ENCODE data around the gene CYP21A2. TPM values are rescaled to one million over a fixed set of nuclear protein-coding genes. Genes with fewer than 3 reads are reported as not detected.

CYP21A2 gene
- total RNA-seq, 2 experiments from 2014 or later: 0.16 to 0.27 TPM

DNA sequence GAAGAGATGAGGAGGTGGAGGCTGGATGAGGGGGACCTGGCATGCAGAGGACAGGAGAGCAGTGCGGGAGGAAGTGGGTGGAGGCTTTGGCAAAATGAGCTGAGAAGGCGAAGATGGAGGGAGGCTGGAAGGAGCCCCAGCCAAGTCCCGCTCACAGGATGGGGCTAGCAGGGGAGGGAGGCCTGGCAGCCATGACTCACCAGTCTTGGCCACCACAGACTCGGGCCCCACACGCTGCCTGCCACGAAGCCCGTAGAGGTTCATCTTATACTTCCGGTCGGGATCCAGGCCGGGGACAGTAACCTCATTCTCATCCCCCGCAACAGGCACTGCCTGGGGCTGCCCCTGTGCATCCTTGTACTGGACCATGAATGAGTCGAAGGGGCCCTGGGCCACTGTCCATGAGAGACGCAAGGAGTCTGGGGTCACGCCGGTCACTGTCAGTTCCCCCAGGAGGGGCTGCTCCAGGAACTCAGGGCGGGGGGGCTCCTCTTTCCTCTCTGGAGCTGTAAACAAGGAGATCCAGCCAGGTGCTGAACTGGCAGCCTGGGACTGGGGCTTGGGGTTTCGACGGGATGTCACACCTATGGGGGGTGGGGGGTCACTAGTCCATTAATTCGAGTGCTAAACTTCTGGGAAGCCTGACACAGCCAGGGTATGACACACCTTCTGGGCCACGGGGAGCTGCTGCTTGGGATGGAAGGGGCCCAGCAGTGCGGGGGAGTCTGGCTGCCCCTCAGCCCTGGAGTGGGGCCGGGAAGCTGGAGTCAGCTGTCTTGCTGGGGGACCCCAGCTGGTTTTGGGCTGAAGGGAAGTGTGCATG is 43.2 kb downstream of the CYP21A2 start:
- Mint-ChIP-seq H3K27ac (no peak overlapping the region), H3K9me3 (no peaks in the 10 kb centered on the region), H3K36me3 (ENCODE audit: low read depth) (no peaks in the 10 kb centered on the region), H3K4me3 (no peak overlapping the region), H3K4me1 (ENCODE audit: low read depth) (peaks cover 5% of the 10 kb centered on the region), H3K27me3 (peaks cover 23% of the 10 kb centered on the region)
- TF ChIP-seq CTCF (IDR thresholded peaks at IDR 0.05): no peak
- ChIA-PET CTCF (interaction anchor here (1.5 kb wide), 1 partner anchor 47 kb away, joined by 3 read pairs; no protein-coding TSS in a partner anchor), POLR2A (no interaction called here)
- ATAC-seq (no peak), DNase-seq (no peak)
- intact Hi-C loops (cut with micrococcal nuclease): no loop called here

- no peak for ATAC-seq
- no peak overlapping the region for H3K27ac Mint-ChIP-seq
- H3K4me3 Mint-ChIP-seq: no peak overlapping the region
- peaks cover 11% of the 10 kb centered on the region for H3K4me1 Mint-ChIP-seq (ENCODE audit: low read depth)
- H3K9me3 Mint-ChIP-seq: no peaks in the 10 kb centered on the region
- H3K36me3 Mint-ChIP-seq (ENCODE audit: low read depth): no peaks in the 10 kb centered on the region
- intact Hi-C loops (cut with micrococcal nuclease): no loop called here
- TF ChIP-seq CTCF (IDR thresholded peaks at IDR 0.05): no peak
- peaks cover 28% of the 10 kb centered on the region for H3K27me3 Mint-ChIP-seq
- DNase-seq: no peak
- CTCF ChIA-PET: no interaction called here
- POLR2A ChIA-PET: interaction anchor here (0.6 kb wide), 1 partner anchor 8 kb away, joined by 4 read pairs; no protein-coding TSS in a partner anchor
Observed at GRCh38 chr6:32082478-32082877, 44.3 kb downstream of the CYP21A2 start.

- ChIA-PET CTCF (interaction anchor here (1.3 kb wide), 1 partner anchor 14 kb away, joined by 3 read pairs; no protein-coding TSS in a partner anchor), POLR2A (interaction anchor here (0.6 kb wide), 1 partner anchor 9 kb away, joined by 4 read pairs; no protein-coding TSS in a partner anchor)
- Mint-ChIP-seq H3K36me3 (ENCODE audit: low read depth) (no peaks in the 10 kb centered on the region), H3K4me3 (no peak overlapping the region), H3K27me3 (peaks cover 28% of the 10 kb centered on the region), H3K27ac (no peak overlapping the region), H3K4me1 (ENCODE audit: low read depth) (peaks cover 11% of the 10 kb centered on the region), H3K9me3 (no peaks in the 10 kb centered on the region)
- no peak for ATAC-seq
- intact Hi-C loops (cut with micrococcal nuclease): no loop called here
- no peak for DNase-seq
- TF ChIP-seq CTCF (IDR thresholded peaks at IDR 0.05): no peak
Observed at GRCh38 chr6:32082935-32083334, 44.7 kb downstream of the CYP21A2 start.

- Mint-ChIP-seq H3K27me3 (peaks cover 30% of the 10 kb centered on the region), H3K27ac (no peak overlapping the region), H3K36me3 (ENCODE audit: low read depth) (no peaks in the 10 kb centered on the region)
Observed at GRCh38 chr6:32083812-32084768, 45.9 kb downstream of the CYP21A2 start.

More at GRCh38 chr6:32083812-32084768, 45.9 kb downstream of the CYP21A2 start:
- Mint-ChIP-seq H3K4me3 (no peak overlapping the region), H3K4me1 (ENCODE audit: low read depth) (peaks cover 11% of the 10 kb centered on the region), H3K9me3 (no peaks in the 10 kb centered on the region)
- CTCF ChIA-PET: interaction anchor here (0.5 to 1.3 kb wide), 2 partner anchors 12 to 188 kb away, joined by 3 read pairs; no protein-coding TSS in a partner anchor
- no peak for TF ChIP-seq CTCF (IDR thresholded peaks at IDR 0.05)
- intact Hi-C loops (cut with micrococcal nuclease): no loop called here
- DNase-seq: no peak
- no peak for ATAC-seq
- POLR2A ChIA-PET: interaction anchor here (0.6 kb wide), 1 partner anchor 23 kb away, joined by 4 read pairs; no protein-coding TSS in a partner anchor

All from activated CD8-positive, alpha-beta T cell treated with anti-CD3 and anti-CD28 coated beads for 36 hours (primary cell).